Tibial artery (tissue), 4 donors: ENCODE measurements around the gene CDH1.
"Not testable (repeated sequence)": the region's sequence is repeated elsewhere in the genome, so short reads cannot be mapped to it uniquely, and the experiment has no call there.

ENCODE experiments used
- DNase-seq, 2 donors: peaks; one replicate each; pipeline ENCODE4 v3.0.0-alpha.2; 2019
- H3K27ac ChIP-seq, 2 donors: fragments of 200-600 bp; sonication (generic) in 1 of 2; 1 replicate in 1 of 2; 2 replicates in 1 of 2; pipeline ENCODE4 v1.5.1; 2018 to 2019; ENCODE audit warnings: mild to moderate bottlenecking in 1 of 2
- H3K27me3 ChIP-seq, 2 donors: fragments of 200-600 bp; sonication (generic) in 1 of 2; one replicate each; pipeline versions ENCODE4 v1.5.1 to v1.6.0; 2016 to 2019
- H3K36me3 ChIP-seq, 3 donors: fragments of 200-600 bp; sonication (generic) in 2 of 3; one replicate each; pipeline ENCODE4 v1.5.1; 2016 to 2019; ENCODE audit warnings: mild to moderate bottlenecking in 2 of 3
- H3K4me1 ChIP-seq, 4 donors: fragments of 200-600 bp; sonication (generic) in 2 of 4; 1 replicate in 3 of 4; 2 replicates in 1 of 4; pipeline ENCODE4 v1.5.1; 2016 to 2019
- H3K4me3 ChIP-seq, 2 donors: fragments of 200-600 bp; sonication (generic) in 1 of 2; 1 replicate in 1 of 2; 2 replicates in 1 of 2; pipeline ENCODE4 v1.5.1; 2018 to 2019; ENCODE audit warnings: mild to moderate bottlenecking in 2 of 2
- H3K9me3 ChIP-seq, 3 donors: fragments of 200-600 bp; sonication (generic) in 1 of 3; one replicate each; pipeline ENCODE4 v1.5.1; 2016 to 2019
- intact Hi-C: fragments of 100-400 bp; cut with DNase I; formaldehyde crosslinking; loops from one replicate; pipeline ENCODE4 v1.15.0; 2023; ENCODE audit warnings: low total_unique reads
- TF ChIP-seq, protein P1 (sequence below), 2 experiments: fragments of 200-600 bp in 1 of 2; fragments of 450-650 bp in 1 of 2; IDR thresholded peaks; one replicate each; pipeline ENCODE4 v1.5.1; 2017 to 2019; ENCODE audit warnings: antibody characterized with exemption in 2 of 2, mild to moderate bottlenecking in 1 of 2, moderate library complexity in 1 of 2

Gene CDH1

DNA sequence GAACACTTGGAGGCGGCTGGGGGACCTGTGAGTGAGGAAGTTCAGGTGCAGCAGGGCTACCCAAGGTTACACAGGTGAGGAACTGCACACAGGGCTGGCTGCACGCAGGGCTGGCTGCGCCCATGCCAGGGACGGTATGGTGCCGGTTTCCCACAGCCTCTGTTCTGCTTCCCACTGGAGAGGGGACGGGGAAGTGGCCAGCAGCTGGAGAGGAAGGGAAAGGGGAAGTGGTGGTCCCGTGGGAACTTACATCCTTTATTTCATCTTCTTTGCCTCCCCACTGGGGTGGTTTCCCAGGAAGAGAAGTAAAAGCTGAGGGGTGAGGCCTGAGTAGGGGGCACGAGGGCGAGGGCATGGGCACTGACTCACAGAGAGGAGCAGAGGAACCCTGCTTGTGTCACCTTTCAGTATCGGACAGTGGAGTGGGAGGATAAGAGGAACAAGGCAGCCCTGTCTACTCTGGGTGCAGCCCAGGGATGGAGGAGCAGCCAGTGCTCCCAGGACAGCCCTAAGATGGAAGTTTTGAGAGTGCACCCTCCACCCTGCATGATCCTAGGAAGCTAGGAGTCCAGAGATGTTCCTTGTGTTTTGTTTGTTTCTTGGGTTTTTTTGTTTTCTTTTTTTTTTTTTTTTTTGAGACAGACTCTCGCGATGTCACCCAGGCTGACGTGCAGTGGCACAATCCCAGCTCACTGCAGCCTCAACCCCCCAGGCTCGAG is 25.5 kb upstream of the CDH1 start:
- TF ChIP-seq, protein P1, sequence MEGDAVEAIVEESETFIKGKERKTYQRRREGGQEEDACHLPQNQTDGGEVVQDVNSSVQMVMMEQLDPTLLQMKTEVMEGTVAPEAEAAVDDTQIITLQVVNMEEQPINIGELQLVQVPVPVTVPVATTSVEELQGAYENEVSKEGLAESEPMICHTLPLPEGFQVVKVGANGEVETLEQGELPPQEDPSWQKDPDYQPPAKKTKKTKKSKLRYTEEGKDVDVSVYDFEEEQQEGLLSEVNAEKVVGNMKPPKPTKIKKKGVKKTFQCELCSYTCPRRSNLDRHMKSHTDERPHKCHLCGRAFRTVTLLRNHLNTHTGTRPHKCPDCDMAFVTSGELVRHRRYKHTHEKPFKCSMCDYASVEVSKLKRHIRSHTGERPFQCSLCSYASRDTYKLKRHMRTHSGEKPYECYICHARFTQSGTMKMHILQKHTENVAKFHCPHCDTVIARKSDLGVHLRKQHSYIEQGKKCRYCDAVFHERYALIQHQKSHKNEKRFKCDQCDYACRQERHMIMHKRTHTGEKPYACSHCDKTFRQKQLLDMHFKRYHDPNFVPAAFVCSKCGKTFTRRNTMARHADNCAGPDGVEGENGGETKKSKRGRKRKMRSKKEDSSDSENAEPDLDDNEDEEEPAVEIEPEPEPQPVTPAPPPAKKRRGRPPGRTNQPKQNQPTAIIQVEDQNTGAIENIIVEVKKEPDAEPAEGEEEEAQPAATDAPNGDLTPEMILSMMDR (IDR thresholded peaks at IDR 0.05) = no peak
- no peaks in the 10 kb centered on the region for H3K4me1 ChIP-seq
- intact Hi-C loops = no loop called here
- DNase-seq = no peak
- H3K9me3 ChIP-seq = no peaks in the 10 kb centered on the region
- no peak overlapping the region for H3K4me3 ChIP-seq
- no peaks in the 10 kb centered on the region for H3K36me3 ChIP-seq
- H3K27me3 ChIP-seq = peaks cover 0 to 22% of the 10 kb centered on the region in 2 donors
- H3K27ac ChIP-seq = no peak overlapping the region

DNA sequence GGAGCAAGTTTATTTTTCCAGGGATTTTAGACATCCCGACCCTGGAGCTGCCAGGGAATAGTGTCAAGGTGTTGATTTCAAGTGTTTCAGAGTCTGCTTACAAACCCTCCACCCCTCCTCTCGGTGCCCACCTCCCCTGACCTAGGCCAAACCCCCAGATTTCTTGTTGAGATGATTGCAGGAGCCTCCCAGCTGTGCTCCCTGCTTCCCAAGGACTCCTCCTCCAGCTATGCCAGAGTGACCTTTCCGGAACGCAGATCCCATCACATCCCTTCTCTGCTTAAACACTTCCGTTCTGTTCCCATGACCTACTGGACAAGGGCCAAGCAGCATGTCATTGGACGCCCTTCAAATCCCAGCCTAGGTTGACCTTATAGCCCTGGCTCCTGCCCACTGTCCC is 23.7 kb upstream of the CDH1 start:
- Histone ChIP-seq H3K36me3 (no peaks in the 10 kb centered on the region), H3K4me3 (no peak overlapping the region), H3K9me3 (peaks cover 0 to 6% (median 0%) of the 10 kb centered on the region in 3 donors), H3K27ac (no peak overlapping the region), H3K27me3 (peaks cover 0 to 22% of the 10 kb centered on the region in 2 donors), H3K4me1 (no peaks in the 10 kb centered on the region)
- TF ChIP-seq, protein P1 (IDR thresholded peaks at IDR 0.05) = no peak
- intact Hi-C loops = no loop called here
- no peak for DNase-seq

DNA sequence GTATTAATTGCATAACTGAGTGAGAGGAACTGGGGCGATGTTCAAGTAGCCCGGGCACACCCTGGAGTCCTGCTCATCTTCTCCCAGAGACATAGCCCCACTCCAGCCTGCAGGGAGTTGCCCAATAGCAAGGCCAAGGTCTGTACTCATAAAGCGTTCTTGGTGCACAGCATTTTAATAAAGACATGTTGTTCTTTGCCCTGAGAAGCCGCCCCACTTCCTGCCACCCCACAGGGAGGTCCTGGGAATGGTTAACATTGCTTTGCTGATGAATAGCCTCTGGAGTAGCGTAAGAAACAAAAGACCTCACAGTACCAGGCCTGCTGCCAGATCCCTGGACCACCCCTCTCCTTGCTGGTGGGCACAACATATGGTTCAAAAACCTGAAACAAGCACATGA is 21.6 kb upstream of the CDH1 start:
- H3K27ac ChIP-seq = no peak overlapping the region
- TF ChIP-seq, protein P1 (IDR thresholded peaks at IDR 0.05) = no peak
- intact Hi-C loops = no loop called here

DNA sequence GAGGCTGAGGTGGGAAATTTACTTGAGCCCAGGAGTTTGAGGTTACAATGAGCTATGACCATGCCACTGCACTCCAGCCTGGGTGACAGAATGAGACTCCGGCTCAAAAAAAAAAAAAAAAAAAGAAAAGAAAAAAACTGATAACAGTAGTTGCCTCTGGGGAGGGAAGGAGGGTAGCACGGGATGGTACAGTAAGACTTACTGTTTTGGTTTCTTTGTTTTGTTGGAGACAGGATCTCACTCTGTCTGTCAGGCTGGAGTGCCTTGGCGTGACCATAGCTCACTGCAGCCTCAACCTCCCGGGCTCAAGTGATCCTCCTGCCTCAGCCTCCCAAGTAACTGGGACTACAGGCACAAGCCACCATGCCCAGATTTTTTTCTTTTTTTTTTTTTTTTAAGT is 20.6 kb upstream of the CDH1 start:
- intact Hi-C loops, DNase-seq: not testable (repeated sequence)

More for the DNA sequence above, 21.6 kb upstream of the CDH1 start:
- no peaks in the 10 kb centered on the region for H3K4me1 ChIP-seq
- DNase-seq = no peak
- peaks cover 0 to 9% of the 10 kb centered on the region in 2 donors for H3K27me3 ChIP-seq
- peaks cover 0 to 6% (median 0%) of the 10 kb centered on the region in 3 donors for H3K9me3 ChIP-seq
- H3K36me3 ChIP-seq = no peaks in the 10 kb centered on the region
- no peak overlapping the region for H3K4me3 ChIP-seq

DNA sequence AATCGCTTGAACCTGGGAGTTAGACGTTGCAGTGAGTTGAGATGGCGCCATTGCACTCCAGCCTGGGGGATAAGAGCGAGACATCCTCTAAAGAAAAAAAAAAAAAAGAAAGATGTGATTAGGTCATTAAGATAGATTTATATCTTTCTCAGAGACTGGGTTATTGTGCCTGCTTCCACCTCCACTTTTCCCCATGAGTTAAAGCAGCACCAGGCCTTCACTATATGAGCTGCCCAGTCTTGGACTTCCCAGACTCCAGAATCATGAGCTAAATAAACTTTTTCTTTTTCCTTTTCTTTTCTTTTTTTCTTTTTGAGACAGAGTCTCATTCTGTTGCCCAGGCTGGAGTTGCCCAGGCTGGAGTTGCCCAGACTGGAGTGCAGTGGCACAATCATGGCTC is 19.4 kb upstream of the CDH1 start:
- Histone ChIP-seq H3K36me3 (no peaks in the 10 kb centered on the region), H3K4me3 (no peak overlapping the region), H3K9me3 (peaks cover 0 to 6% (median 0%) of the 10 kb centered on the region in 3 donors), H3K27me3 (peaks cover 0 to 2% of the 10 kb centered on the region in 2 donors), H3K4me1 (no peaks in the 10 kb centered on the region), H3K27ac (no peak overlapping the region)
- TF ChIP-seq, protein P1 (IDR thresholded peaks at IDR 0.05) = no peak
- intact Hi-C loops = no loop called here
- no peak for DNase-seq

More for the DNA sequence above, 20.6 kb upstream of the CDH1 start:
- not testable (repeated sequence) for H3K27me3 ChIP-seq, H3K27ac ChIP-seq, H3K4me3 ChIP-seq, H3K9me3 ChIP-seq, H3K4me1 ChIP-seq, H3K36me3 ChIP-seq

DNA sequence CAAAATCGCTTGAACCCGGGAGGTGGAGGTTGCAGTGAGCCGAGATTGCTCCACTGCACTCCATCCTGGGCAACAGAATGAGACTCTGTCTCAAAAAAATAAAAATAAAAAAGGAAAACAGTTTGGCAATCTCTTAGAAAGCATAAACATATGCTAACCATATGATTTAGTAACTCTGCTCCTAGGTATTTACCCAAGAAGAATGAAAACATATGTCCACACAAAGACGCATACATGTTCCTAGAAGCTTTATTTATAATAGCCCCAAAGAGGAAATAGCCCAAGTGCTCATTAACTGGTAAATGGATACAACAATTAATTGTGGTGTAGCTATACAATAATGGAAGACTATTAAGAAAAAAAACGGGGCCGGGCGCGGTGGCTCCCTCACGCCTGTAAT is 18.5 kb upstream of the CDH1 start:
- intact Hi-C loops = no loop called here

More for the DNA sequence above, 18.5 kb upstream of the CDH1 start:
- Histone ChIP-seq H3K36me3 (no peaks in the 10 kb centered on the region), H3K4me3 (no peak overlapping the region), H3K9me3 (peaks cover 0 to 6% (median 0%) of the 10 kb centered on the region in 3 donors), H3K27me3 (no peaks in the 10 kb centered on the region), H3K4me1 (no peaks in the 10 kb centered on the region), H3K27ac (no peak overlapping the region)
- TF ChIP-seq, protein P1 (IDR thresholded peaks at IDR 0.05) = no peak
- no peak for DNase-seq
